GM19193 (cell line): ENCODE results near the gene FOXO4.

Experiments used
- POLR2A ChIP-seq: IDR thresholded peaks from 4 replicates; pipeline ENCODE4 v1.6.1; 2011; ENCODE audit not compliant: insufficient read depth, insufficient read length; ENCODE audit errors: extremely low read depth

The FOXO4 gene

GRCh38 chrX:71091263-71091662 is 4.4 kb upstream of the FOXO4 start:
- TF ChIP-seq POLR2A = no peak

- no peak for TF ChIP-seq POLR2A
These were observed 618 bp upstream of the FOXO4 start for GRCh38 chrX:71095033-71095432.

- TF ChIP-seq POLR2A = no peak
These were observed 519 bp downstream of the FOXO4 start for GRCh38 chrX:71095981-71096759.

- no peak for TF ChIP-seq POLR2A
These were observed 1.0 kb downstream of the FOXO4 start for GRCh38 chrX:71096760-71097032.

GRCh38 chrX:71098302-71098701 is 2.7 kb downstream of the FOXO4 start:
- no peak for TF ChIP-seq POLR2A

GRCh38 chrX:71098951-71099506 is 3.4 kb downstream of the FOXO4 start:
- TF ChIP-seq POLR2A = no peak

- no peak for TF ChIP-seq POLR2A
These were observed 4.1 kb downstream of the FOXO4 start for GRCh38 chrX:71099736-71100135.

- TF ChIP-seq POLR2A = no peak
These were observed 5.2 kb downstream of the FOXO4 start for GRCh38 chrX:71100581-71101505.

GRCh38 chrX:71102292-71102691 is 6.6 kb downstream of the FOXO4 start:
- TF ChIP-seq POLR2A = no peak

- TF ChIP-seq POLR2A = no peak
These were observed 7.7 kb downstream of the FOXO4 start for GRCh38 chrX:71103110-71103983.

GRCh38 chrX:71105628-71106027 is 10.0 kb downstream of the FOXO4 start:
- no peak for TF ChIP-seq POLR2A

GRCh38 chrX:71106427-71106826 is 10.8 kb downstream of the FOXO4 start, which contains the start of gene CXorf65:
Gene CXorf65, minus strand, starts transcription at chrX:71106740. Its CDS starts 184 bp downstream, at chrX:71106556.
- TF ChIP-seq POLR2A = no peak

- no peak for TF ChIP-seq POLR2A
These were observed 11.6 kb downstream of the FOXO4 start for GRCh38 chrX:71107245-71107644.

GRCh38 chrX:71107762-71108360 is 12.2 kb downstream of the FOXO4 start:
- no peak for TF ChIP-seq POLR2A

- TF ChIP-seq POLR2A = no peak
These were observed 13.4 kb downstream of the FOXO4 start for GRCh38 chrX:71109051-71109450.
